Breast epithelium (tissue), 3 donors: ENCODE results near the gene UMODL1.

Experiments used
- CTCF ChIP-seq, 3 donors: fragments of 450-650 bp; IDR thresholded peaks; one replicate each; pipeline ENCODE4 v1.5.1; 2016 to 2017; ENCODE audit warnings: antibody characterized with exemption in 3 of 3, mild to moderate bottlenecking in 3 of 3, moderate library complexity in 3 of 3
- POLR2AphosphoS5 ChIP-seq, 3 donors: sonication (generic); formaldehyde crosslinking; IDR thresholded peaks; one replicate each; pipeline ENCODE4 v1.6.1; 2017; ENCODE audit warnings: antibody characterized with exemption in 3 of 3

GRCh38 chr21:42056468-42056867, 14.6 kb upstream of the UMODL1 start:
- TF ChIP-seq POLR2AphosphoS5 (IDR thresholded peaks at IDR 0.05): no peak
- no peak for TF ChIP-seq CTCF (IDR thresholded peaks at IDR 0.05)
